Measurements from ENCODE around the gene HNRNPA3.
"Not testable (repeated sequence)": the region's sequence is repeated elsewhere in the genome, so short reads cannot be mapped to it uniquely, and the experiment has no call there.

HNRNPA3 gene

GRCh38 chr2:177188482-177189469 lies 23.8 kb upstream of the HNRNPA3 start:
- DNase-seq (ENCODE audit: low read depth in 2 of 2, low spot score in 1 of 2), result no peak

- no peak for DNase-seq (ENCODE audit: low read depth in 2 of 2, low spot score in 1 of 2)
Measured at GRCh38 chr2:177190941-177191340, 21.7 kb upstream of the HNRNPA3 start.

GRCh38 chr2:177192788-177193187 lies 19.8 kb upstream of the HNRNPA3 start:
- DNase-seq (ENCODE audit: low read depth in 2 of 2, low spot score in 1 of 2), result no peak

- DNase-seq (ENCODE audit: low read depth in 2 of 2, low spot score in 1 of 2), result no peak
Measured at GRCh38 chr2:177193240-177193639, 19.4 kb upstream of the HNRNPA3 start.

GRCh38 chr2:177195194-177195593 lies 17.4 kb upstream of the HNRNPA3 start:
- DNase-seq (ENCODE audit: low read depth in 2 of 2, low spot score in 1 of 2), result no peak

DNA sequence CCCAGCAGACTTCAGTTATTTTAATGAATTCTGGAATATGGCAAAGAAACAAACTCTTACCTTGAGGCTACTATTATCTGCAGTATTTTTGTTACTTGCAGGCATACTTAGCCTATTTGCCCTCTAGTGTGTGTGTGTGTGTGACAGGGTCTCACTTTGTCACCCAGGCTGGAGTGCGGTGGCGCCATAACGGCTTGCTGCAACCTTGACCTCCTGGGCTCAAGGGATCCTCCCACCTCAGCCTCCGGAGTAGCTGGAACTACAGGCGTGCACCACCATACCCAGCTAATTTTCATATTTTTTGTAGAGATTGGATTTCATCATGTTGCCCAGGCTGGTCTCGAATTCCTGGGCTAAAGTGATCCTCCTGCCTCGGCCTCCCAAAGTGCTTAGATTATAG lies 12.2 kb upstream of the HNRNPA3 start:
- not testable (repeated sequence) for DNase-seq (ENCODE audit: low read depth in 2 of 2, low spot score in 1 of 2)

- DNase-seq (ENCODE audit: low read depth in 2 of 2, low spot score in 1 of 2), result no peak
Measured at GRCh38 chr2:177201919-177202346, 10.7 kb upstream of the HNRNPA3 start.

DNA sequence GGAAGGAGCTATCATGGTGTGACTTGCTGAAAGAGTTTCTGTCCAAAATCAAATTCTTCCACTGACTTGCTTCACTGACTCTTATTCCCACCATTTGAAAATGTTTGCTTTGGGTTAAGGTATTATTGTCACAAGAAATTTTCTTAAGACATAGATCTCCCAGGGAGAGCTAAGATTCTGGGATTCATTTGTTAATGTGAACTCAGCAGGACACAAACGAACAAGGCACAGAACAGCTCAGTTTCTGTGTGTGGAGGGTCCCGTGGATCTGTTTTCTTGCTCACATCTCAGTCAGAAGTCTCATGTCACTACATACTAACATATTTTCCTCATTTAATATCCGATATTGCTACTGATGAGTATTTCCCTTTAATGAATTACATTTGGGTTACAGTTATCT lies 8.2 kb upstream of the HNRNPA3 start:
- DNase-seq (ENCODE audit: low read depth in 2 of 2, low spot score in 1 of 2), result no peak

- DNase-seq (ENCODE audit: low read depth in 2 of 2, low spot score in 1 of 2), result no peak
Measured at GRCh38 chr2:177207101-177207500, 5.5 kb upstream of the HNRNPA3 start.

GRCh38 chr2:177211169-177211568 lies 1.4 kb upstream of the HNRNPA3 start:
- DNase-seq (ENCODE audit: low read depth in 2 of 2, low spot score in 1 of 2), result no peak

- DNase-seq (ENCODE audit: low read depth in 2 of 2, low spot score in 1 of 2), result no peak
Measured at GRCh38 chr2:177211576-177212105, 953 bp upstream of the HNRNPA3 start.

DNA sequence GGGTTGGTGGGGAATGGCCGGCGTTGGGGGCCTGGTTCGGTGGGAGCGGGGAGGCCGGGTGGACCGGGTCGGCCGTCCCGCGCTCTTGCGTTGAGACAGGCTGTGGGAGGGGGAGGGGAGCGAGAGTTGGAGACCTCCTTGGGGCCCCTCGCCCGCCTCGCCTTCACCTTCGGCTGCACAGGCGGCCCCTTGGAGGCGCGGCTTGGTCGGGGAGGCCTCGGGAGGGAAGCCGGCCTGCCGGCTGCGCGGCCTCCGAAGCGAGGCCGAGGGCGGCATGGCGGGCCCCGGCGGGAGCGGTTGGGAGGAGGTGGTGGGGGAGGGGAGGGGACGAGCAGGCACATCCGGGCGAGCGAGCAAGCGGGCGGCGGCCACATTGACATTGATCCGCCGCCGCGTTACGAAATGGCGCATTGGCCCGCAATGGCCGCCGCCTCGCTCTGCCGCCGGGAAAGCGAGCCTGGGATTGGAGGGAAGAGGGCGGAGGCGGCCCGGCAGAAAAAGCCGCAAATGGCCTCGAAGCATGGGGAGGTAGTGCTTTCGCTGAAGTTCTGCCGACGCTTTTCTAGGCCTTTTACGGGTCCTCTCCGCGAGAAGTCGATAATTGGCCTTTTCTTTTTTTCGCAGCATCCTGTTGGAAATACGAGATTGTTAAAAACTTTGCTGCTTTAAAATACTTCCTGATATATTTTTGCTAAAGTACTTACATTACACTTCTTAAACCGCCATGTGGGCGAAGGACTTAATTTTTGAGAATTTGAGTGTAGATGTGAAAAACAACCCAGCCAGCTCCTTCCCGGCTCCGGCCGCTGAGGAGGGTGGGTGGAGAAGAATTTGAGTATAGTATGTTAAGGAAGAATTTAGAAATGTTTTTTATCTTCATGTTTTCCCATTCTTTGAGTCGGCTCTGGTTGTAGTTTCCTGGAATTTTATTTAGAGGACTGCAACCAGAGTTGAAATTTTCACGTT lies 580 bp downstream of the HNRNPA3 start:
- DNase-seq (ENCODE audit: low read depth in 2 of 2, low spot score in 1 of 2), result peak; percentile 71 to 84

GRCh38 chr2:177217247-177217843 lies 4.8 kb downstream of the HNRNPA3 start:
- no peak for DNase-seq (ENCODE audit: low read depth in 2 of 2, low spot score in 1 of 2)

DNA sequence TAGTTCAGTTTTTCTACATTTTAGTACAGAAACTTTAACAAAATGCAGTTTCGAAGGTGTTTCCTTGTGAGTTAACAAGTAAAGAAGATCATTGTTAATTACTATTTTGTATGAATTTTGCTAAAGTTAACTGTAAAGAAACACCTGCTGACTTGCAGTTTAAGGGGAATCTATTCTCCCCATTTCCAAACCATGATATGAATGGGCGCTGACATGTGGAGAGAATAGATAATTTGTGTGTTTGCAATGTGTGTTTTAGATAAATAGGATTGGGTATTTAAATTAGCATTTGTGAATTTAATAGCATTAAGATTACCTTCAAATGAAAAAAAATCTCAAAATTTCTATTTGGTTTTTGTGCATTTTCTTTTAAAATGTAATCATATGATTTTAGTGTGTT lies 7.2 kb downstream of the HNRNPA3 start:
- not testable (repeated sequence) for DNase-seq (ENCODE audit: low read depth in 2 of 2, low spot score in 1 of 2)

DNA sequence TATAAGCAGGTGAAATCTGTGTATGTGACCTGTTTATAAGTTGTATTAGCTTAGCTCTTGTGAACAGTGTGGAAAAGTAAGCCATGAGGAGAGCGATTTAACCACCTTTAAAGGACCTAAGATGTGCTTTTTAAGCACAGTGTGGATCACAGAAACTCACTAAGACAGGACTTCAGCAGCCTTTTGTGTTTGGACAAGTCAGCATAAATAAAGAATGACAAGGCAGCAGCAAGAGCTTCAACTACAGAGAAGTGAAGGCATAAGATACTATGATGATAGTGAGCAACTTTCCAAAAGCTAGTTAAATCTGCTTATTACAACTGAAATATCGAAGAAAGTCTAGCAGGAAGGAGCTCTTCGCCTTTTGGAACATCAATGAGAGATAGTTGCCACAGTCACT lies 8.9 kb downstream of the HNRNPA3 start:
- DNase-seq (ENCODE audit: low read depth in 2 of 2, low spot score in 1 of 2), result no peak

- no peak for DNase-seq (ENCODE audit: low read depth in 2 of 2, low spot score in 1 of 2)
Measured at GRCh38 chr2:177221970-177222369, 9.4 kb downstream of the HNRNPA3 start.

GRCh38 chr2:177223436-177223835 lies 10.8 kb downstream of the HNRNPA3 start:
- not testable (repeated sequence) for DNase-seq (ENCODE audit: low read depth in 2 of 2, low spot score in 1 of 2)

DNA sequence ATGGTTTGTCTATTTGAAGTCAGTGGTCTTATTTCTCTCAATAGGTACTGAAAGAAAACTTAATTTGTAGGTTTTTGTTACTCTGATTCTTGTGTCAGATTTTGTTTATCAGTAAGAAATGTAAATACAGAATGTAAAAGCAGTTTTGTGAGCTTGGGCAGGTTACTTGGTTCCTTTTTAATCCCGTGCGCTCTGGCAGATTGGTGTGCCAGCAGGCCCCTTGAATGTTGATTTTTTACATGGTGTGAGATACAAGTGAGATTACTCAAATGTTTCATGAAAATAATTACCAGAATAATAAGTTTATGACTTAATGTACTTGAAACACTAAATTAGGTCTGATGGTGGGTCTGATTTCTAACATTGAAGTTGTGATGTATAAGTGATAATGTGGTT lies 13.4 kb downstream of the HNRNPA3 start:
- DNase-seq (ENCODE audit: low read depth in 2 of 2, low spot score in 1 of 2), result no peak

- DNase-seq (ENCODE audit: low read depth in 2 of 2, low spot score in 1 of 2), result no peak
Measured at GRCh38 chr2:177229442-177230242, 17.0 kb downstream of the HNRNPA3 start.

DNA sequence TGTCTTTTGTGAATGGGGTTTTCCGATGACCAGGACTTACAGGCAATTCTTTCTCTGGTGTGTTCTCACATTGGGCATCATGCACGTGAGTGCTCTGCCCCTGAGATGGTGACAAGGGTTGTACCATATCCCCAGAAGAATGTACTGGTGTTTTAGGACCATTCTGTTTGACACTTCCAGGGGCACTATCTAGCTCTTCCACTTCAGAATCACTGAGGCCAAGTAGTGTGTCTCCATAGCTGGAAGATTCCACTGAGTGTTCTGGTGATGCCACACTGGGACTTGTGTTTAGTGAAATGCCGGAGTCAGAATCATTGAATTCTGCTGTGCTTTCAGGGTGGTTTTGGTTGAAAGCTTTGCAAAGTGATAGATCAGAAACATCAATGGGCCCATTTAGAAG lies 18.7 kb downstream of the HNRNPA3 start:
- DNase-seq (ENCODE audit: low read depth in 2 of 2, low spot score in 1 of 2), result no peak

Data from stimulated activated CD8-positive, alpha-beta memory T cell treated with anti-CD3 and anti-CD28 coated beads, Interleukin-4, amount 100 ng/mL, for 4 hours (primary cell).